ENCODE data around the gene SLC6A2.
"Not testable (repeated sequence)": the region's sequence is repeated elsewhere in the genome, so short reads cannot be mapped to it uniquely, and the experiment has no call there.

SLC6A2 gene

GRCh38 chr16:55655897-55656681 is at the start of gene SLC6A2:
Gene SLC6A2 (plus strand): TSS chr16:55655988. CDS start chr16:55656695, 707 bp downstream.
- no peak for DNase-seq (ENCODE audit: low read depth in 2 of 2)

- no peak for DNase-seq (ENCODE audit: low read depth in 2 of 2)
Observed at GRCh38 chr16:55613613-55614335, 42.0 kb upstream of the SLC6A2 start.

- DNase-seq (ENCODE audit: low read depth in 2 of 2) = no peak
Observed at GRCh38 chr16:55615071-55615470, 40.7 kb upstream of the SLC6A2 start.

GRCh38 chr16:55615670-55616069 is 40.1 kb upstream of the SLC6A2 start:
- not testable (repeated sequence) for DNase-seq (ENCODE audit: low read depth in 2 of 2)

GRCh38 chr16:55621771-55622170 is 34.0 kb upstream of the SLC6A2 start:
- DNase-seq (ENCODE audit: low read depth in 2 of 2) = no peak

GRCh38 chr16:55622272-55622671 is 33.5 kb upstream of the SLC6A2 start:
- DNase-seq (ENCODE audit: low read depth in 2 of 2) = no peak

GRCh38 chr16:55622930-55623561 is 32.7 kb upstream of the SLC6A2 start:
- no peak for DNase-seq (ENCODE audit: low read depth in 2 of 2)

GRCh38 chr16:55623640-55624039 is 32.1 kb upstream of the SLC6A2 start:
- no peak for DNase-seq (ENCODE audit: low read depth in 2 of 2)

GRCh38 chr16:55624696-55625095 is 31.1 kb upstream of the SLC6A2 start:
- no peak for DNase-seq (ENCODE audit: low read depth in 2 of 2)

GRCh38 chr16:55625843-55626242 is 29.9 kb upstream of the SLC6A2 start:
- no peak for DNase-seq (ENCODE audit: low read depth in 2 of 2)

- no peak for DNase-seq (ENCODE audit: low read depth in 2 of 2)
Observed at GRCh38 chr16:55628306-55628968, 27.4 kb upstream of the SLC6A2 start.

GRCh38 chr16:55630774-55631173 is 25.0 kb upstream of the SLC6A2 start:
- DNase-seq (ENCODE audit: low read depth in 2 of 2) = no peak

- no peak for DNase-seq (ENCODE audit: low read depth in 2 of 2)
Observed at GRCh38 chr16:55632259-55632658, 23.5 kb upstream of the SLC6A2 start.

GRCh38 chr16:55634193-55634592 is 21.6 kb upstream of the SLC6A2 start:
- DNase-seq (ENCODE audit: low read depth in 2 of 2) = no peak

GRCh38 chr16:55638256-55638655 is 17.5 kb upstream of the SLC6A2 start:
- no peak for DNase-seq (ENCODE audit: low read depth in 2 of 2)

GRCh38 chr16:55640701-55641327 is 15.0 kb upstream of the SLC6A2 start:
- DNase-seq (ENCODE audit: low read depth in 2 of 2) = no peak

- no peak for DNase-seq (ENCODE audit: low read depth in 2 of 2)
Observed at GRCh38 chr16:55641430-55642056, 14.2 kb upstream of the SLC6A2 start.

- no peak for DNase-seq (ENCODE audit: low read depth in 2 of 2)
Observed at GRCh38 chr16:55642611-55643010, 13.2 kb upstream of the SLC6A2 start.

- no peak for DNase-seq (ENCODE audit: low read depth in 2 of 2)
Observed at GRCh38 chr16:55643161-55643970, 12.4 kb upstream of the SLC6A2 start.

- DNase-seq (ENCODE audit: low read depth in 2 of 2) = no peak
Observed at GRCh38 chr16:55645986-55646385, 9.8 kb upstream of the SLC6A2 start.

All from stimulated activated CD8-positive, alpha-beta memory T cell treated with anti-CD3 and anti-CD28 coated beads, Interleukin-7, amount 100 ng/mL, for 4 hours (primary cell).